HG03196 (cell line): Measurements from ENCODE around the gene SDR42E1.

Source experiments
- ATAC-seq: cut with Tn5 transposase; IDR thresholded peaks from one replicate; pipeline ENCODE4 v1.9.1; 2021; ENCODE audit not compliant: unreplicated experiment

SDR42E1 gene

GRCh38 chr16:81940781-81941560, 70.3 kb downstream of the SDR42E1 start:
- ATAC-seq: no peak

DNA sequence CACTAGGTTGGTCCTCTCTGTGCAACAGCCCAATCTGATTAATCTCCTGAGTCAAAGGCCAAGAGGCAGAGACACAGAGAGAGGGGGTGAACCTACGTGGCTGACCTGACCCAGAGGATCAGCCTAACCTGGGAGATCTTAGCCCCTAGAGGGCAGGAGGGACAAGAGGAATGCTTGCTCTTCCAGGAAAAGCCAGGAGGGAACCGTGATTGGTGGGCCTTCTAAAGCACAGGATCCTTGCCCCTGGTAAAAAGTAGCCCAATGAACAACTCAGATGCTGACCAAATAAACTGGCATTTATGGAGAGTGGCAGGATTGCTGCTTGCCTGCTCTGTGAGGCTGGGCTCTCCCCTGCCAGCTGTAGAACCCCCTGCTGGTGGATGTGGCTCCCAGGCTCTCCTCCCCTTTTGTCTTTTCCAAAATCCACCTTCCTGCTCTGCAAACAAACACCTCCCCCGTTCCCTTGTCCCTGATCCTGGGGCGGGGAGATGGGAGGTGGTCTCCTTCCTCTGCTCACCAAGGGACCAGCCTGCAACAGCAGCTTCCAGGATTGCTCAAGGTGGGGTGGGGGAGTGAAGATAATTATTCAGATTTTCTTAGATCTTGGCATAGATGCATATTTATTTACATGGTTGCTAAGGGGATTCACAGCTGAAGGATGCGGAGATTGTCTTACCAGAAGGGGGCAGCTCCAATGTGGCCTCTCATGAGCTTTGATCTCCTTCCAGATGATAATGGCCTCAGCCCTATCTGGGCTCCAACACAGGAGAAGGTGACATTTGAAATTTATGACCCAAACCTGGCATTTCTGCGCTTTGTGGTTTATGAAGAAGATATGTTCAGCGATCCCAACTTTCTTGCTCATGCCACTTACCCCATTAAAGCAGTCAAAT, 71.9 kb downstream of the SDR42E1 start:
- no peak for ATAC-seq
